Osteocyte (in vitro differentiated cells): ENCODE data around the gene TCF3. TPM values are rescaled to one million over a fixed set of nuclear protein-coding genes. Genes with fewer than 3 reads are reported as not detected.

Experiments
- DNase-seq: peaks from one replicate; pipeline ENCODE4 v3.0.0; 2021; ENCODE audit warnings: mixed read lengths; ENCODE audit not compliant: unreplicated experiment; ENCODE audit errors: extremely low spot score
- H3K27ac Mint-ChIP-seq: one replicate; pipeline ENCODE4 v1.8.0; 2021; ENCODE audit warnings: mild to moderate bottlenecking, mixed read lengths; ENCODE audit not compliant: unreplicated experiment
- H3K27me3 Mint-ChIP-seq: one replicate; pipeline ENCODE4 v1.8.0; 2021; ENCODE audit warnings: mixed read lengths; ENCODE audit not compliant: unreplicated experiment
- H3K36me3 Mint-ChIP-seq: one replicate; pipeline ENCODE4 v1.8.0; 2021; ENCODE audit warnings: mixed read lengths; ENCODE audit not compliant: unreplicated experiment
- H3K4me1 Mint-ChIP-seq: one replicate; pipeline ENCODE4 v1.8.0; 2021; ENCODE audit warnings: mixed read lengths; ENCODE audit not compliant: unreplicated experiment
- H3K4me3 Mint-ChIP-seq: one replicate; pipeline ENCODE4 v1.8.0; 2021; ENCODE audit warnings: mild to moderate bottlenecking, moderate library complexity, mixed read lengths; ENCODE audit not compliant: unreplicated experiment
- H3K9me3 Mint-ChIP-seq: one replicate; pipeline ENCODE4 v1.8.0; 2021; ENCODE audit warnings: mixed read lengths; ENCODE audit not compliant: unreplicated experiment
- long read RNA-seq: library from polyadenylated mRNA; unstranded; transcript quantifications from one replicate; pipeline ENCODE4 v2.0.0, GENCODE V29; 2021
- total RNA-seq: library from RNA; stranded (reverse); gene quantifications from 2 replicates; pipeline ENCODE4 v1.2.1, GENCODE V29; 2021
- TF ChIP-seq, protein P1 (sequence below): fragments of 200-600 bp; sonication (generic); IDR thresholded peaks from 2 replicates; pipeline ENCODE4 v1.5.0; 2021; ENCODE audit warnings: antibody characterized with exemption, mild to moderate bottlenecking, moderate library complexity

The TCF3 gene
- 180 and 189 TPM in 2 replicates for total RNA-seq
- long read RNA-seq, partial matches to known transcripts = 2 of 3 reads
- long read RNA-seq, other reads (novel, unspliced or antisense) = 1 of 3 reads

DNA sequence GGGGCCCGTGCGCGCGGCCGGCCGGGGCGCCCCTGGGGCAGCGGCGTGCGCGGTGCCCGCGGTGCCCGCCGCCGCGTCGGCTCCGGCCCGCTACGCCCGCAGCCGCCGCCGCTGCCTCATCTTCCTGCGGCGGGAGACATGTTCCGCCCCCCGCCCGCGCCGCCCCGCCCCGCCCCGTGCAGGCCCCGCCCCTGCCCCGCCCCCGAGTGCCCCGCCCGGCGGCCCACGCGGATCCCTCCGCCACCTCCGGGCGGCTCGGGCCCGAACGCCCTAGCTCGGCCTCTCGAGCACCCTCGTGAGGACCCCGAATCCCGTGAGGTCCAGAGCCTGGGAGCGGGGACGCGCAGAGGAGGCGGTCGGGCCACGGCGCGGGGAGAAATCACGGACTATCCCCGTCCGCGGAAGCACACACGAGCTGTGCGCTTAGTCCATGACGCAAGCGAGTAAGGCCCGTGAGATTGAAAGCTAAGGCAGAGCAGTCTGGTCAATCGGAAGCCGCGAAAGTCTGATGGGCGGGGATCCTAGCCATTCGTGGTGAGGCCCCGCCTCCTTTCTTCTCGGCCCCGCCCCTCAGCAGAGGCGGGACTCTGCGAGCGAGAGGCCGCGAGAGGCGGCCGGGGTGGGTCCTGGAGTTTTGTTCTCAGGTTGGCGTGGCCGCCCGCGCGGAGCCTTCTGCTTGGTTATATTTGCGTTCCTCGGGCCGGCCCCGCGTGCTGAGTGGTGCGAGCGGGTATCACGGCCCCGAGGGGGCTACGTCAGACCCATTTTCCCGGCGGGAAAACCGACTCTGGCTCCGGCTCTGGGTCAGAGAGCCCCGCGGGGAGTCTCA is at the start of gene TCF3:
Gene TCF3, minus strand, starts transcription at position 145 of the 829 bp plus-strand sequence. CDS start 2,367 bp downstream, outside the sequence.
- Mint-ChIP-seq H3K27me3 (no peaks in the 10 kb centered on the region), H3K36me3 (peaks cover 5% of the 10 kb centered on the region), H3K4me3 (peak within 1 kb of the TSS; percentile 93), H3K4me1 (peaks cover 30% of the 10 kb centered on the region), H3K9me3 (no peaks in the 10 kb centered on the region), H3K27ac (peak within 1 kb of the TSS; percentile 93)
- DNase-seq = peak; percentile 99
- TF ChIP-seq, protein P1, sequence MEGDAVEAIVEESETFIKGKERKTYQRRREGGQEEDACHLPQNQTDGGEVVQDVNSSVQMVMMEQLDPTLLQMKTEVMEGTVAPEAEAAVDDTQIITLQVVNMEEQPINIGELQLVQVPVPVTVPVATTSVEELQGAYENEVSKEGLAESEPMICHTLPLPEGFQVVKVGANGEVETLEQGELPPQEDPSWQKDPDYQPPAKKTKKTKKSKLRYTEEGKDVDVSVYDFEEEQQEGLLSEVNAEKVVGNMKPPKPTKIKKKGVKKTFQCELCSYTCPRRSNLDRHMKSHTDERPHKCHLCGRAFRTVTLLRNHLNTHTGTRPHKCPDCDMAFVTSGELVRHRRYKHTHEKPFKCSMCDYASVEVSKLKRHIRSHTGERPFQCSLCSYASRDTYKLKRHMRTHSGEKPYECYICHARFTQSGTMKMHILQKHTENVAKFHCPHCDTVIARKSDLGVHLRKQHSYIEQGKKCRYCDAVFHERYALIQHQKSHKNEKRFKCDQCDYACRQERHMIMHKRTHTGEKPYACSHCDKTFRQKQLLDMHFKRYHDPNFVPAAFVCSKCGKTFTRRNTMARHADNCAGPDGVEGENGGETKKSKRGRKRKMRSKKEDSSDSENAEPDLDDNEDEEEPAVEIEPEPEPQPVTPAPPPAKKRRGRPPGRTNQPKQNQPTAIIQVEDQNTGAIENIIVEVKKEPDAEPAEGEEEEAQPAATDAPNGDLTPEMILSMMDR = no peak

DNA sequence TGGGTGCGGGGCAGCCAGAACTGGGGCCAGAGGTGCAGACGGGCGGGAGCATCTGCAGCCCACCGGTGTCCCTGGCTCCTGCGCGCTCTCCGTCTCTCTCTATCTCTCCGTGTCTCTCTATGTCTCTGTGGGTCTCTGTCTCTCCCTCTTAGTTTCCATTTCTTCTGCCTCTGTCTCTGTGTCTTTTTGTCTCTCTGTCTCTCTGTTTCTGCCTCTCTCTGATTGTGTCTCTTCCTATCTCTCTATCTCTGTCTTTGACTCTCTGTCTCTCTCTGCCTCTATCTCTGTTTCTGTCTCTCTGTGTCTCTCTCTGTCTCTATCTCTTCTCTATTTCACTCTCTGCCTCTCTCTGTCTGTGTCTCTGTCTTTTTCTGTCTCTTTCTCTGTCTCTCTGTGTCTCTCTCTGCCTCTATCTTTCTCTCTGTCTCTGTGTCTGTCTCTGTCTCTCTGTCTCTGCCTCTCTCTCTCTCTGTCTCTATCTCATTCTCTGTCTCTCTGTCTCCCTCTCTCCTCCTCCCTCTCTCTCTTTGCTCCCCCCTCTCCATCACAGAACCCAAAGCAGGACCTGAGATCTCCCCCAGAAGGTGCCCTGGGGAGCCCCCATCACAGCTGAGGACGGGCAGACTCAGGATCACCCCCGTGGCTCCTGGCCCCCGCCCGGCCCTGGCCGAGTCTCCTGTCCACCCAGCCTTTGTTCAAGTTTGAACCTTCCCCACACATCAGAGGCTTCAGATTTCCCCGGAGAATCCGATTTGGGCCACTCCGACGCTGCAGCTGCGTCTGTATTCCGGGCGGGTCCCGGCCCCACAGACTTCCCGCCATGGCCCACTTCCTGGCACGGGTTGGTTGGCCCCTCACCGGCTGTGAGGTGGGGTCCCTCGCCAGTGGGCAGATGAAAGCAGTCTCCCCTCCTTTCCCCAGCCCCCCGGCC is 48.6 kb upstream of the TCF3 start:
- no peak for DNase-seq
- no peaks in the 10 kb centered on the region for H3K4me1 Mint-ChIP-seq
- H3K4me3 Mint-ChIP-seq = no peak overlapping the region
- peaks cover 4% of the 10 kb centered on the region for H3K9me3 Mint-ChIP-seq
- no peaks in the 10 kb centered on the region for H3K36me3 Mint-ChIP-seq
- TF ChIP-seq, protein P1 = no peak
- H3K27me3 Mint-ChIP-seq = peaks cover 20% of the 10 kb centered on the region
- H3K27ac Mint-ChIP-seq = no peak overlapping the region

DNA sequence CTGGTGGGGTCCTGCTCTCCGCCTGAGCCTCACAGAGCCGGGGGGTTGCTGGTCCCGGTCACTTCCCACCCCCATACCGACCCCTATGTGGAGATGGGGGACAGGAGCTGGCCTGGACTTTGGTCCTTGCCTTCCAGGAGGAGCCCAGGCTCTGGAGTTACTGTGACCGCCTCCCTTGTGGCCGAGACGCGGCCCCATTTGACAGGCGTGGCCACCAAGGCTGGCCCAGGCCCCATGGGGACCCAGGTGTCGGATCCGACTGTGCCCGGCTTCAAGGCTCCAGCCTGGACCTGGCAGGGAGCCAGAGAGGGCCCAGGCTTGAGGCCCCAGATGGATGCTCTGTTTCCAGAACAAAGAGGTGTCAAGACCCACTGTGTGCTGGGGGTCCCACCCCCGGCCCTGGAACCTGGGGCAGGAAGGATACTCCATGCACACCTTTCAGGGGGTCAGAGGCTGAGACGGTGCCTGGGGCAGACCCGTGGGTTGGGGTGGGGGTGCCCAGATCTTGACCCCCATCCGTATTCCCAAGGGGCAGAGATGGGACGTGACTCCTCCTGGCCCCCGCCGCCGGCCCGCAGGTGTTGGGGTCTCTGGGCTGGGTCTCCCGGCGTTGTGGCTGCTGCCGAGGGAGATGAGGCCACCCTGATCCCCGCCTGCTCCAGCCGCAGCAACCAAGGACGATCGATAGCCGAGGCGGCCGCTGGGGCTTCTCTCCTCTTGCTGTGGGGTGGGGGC is 47.8 kb upstream of the TCF3 start:
- DNase-seq = no peak
- Mint-ChIP-seq H3K9me3 (peaks cover 4% of the 10 kb centered on the region), H3K4me1 (no peaks in the 10 kb centered on the region), H3K27ac (no peak overlapping the region), H3K27me3 (peaks cover 22% of the 10 kb centered on the region), H3K4me3 (no peak overlapping the region), H3K36me3 (no peaks in the 10 kb centered on the region)
- TF ChIP-seq, protein P1 = no peak

DNA sequence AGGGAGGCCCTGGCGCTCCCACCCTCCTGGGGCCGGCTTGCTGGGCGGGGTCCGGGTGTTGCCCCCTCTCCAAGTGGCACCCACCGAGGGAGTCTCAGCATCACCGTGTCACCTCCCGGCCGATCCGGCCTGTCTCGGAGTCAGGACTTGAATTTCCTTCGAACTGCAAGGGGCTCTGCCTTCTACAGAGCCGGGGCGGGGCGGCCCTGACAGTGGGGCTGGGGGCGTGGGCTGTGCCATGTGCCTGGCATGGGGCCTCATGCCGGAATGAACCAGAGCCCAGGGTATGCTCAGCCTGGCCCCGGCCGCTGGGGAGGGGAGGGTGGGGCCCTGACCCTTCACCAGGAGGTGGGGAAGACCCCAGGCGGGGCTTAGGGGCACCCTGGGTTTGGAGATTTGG is 47.0 kb upstream of the TCF3 start:
- no peaks in the 10 kb centered on the region for H3K36me3 Mint-ChIP-seq
- TF ChIP-seq, protein P1 = no peak
- no peak overlapping the region for H3K27ac Mint-ChIP-seq
- no peak for DNase-seq
- peaks cover 3% of the 10 kb centered on the region for H3K9me3 Mint-ChIP-seq
- peaks cover 23% of the 10 kb centered on the region for H3K27me3 Mint-ChIP-seq
- no peaks in the 10 kb centered on the region for H3K4me1 Mint-ChIP-seq
- no peak overlapping the region for H3K4me3 Mint-ChIP-seq
